GM12878 (cell line): ENCODE data around the gene BCLAF1. TPM values are rescaled to one million over a fixed set of nuclear protein-coding genes. Genes with fewer than 3 reads are reported as not detected.

ENCODE experiments used
- ATAC-seq: fragments of 200-7000 bp; cut with Tn5 transposase; 3 replicates; pipeline ENCODE4 v1.9.1; 2020; ENCODE audit warnings: mild to moderate bottlenecking, moderate library complexity
- BruUV-seq: library from RNA; stranded (reverse); fragments of 400-500 nt; replicated peaks from 2 replicates; lab custom pipeline; 2021; lab: Mats Ljungman, UMichigan
- CTCF ChIA-PET: fragments of 300-600 bp; sonication (Branson Sonifier 250); formaldehyde crosslinking; extraction: SDS; loops from one replicate; lab custom pipeline; 2021; ENCODE audit warnings: inconsistent platforms; lab: Yijun Ruan, JAX
- POLR2A ChIA-PET: fragments of 350-600 bp; formaldehyde crosslinking; extraction: SDS; loops from one replicate; lab custom pipeline; 2021; ENCODE audit warnings: inconsistent platforms; lab: Charles Lee
- RAD21 ChIA-PET: fragments of 300-600 bp; sonication (Branson Sonifier 250); formaldehyde crosslinking; loops from one replicate; lab custom pipeline; 2023; ENCODE audit warnings: antibody characterized with exemption; ENCODE audit not compliant: unreplicated experiment; lab: Charles Lee
- SMC1A ChIA-PET: fragments of 300-600 bp; sonication (Branson Sonifier 250); formaldehyde crosslinking; loops from one replicate; lab custom pipeline; 2023; ENCODE audit not compliant: unreplicated experiment, uncharacterized antibody; lab: Charles Lee
- DNase-seq: peaks from one replicate; pipeline ENCODE4 v3.0.0-alpha.2; 2011; ENCODE audit warnings: low read depth, low spot score
- FAIRE-seq: peaks from 3 replicates; lab custom pipeline; 2011; peaks lifted over from hg19 to GRCh38; lab: Jason Lieb, UNC
- H2AFZ ChIP-seq: 2 replicates; pipeline ENCODE4 v1.6.0; 2011; ENCODE audit warnings: low read depth, low read length, control low read depth; ENCODE audit not compliant: control insufficient read depth
- H3K27ac ChIP-seq: 2 replicates; pipeline ENCODE4 v1.5.1; 2011; ENCODE audit warnings: control low read depth; ENCODE audit not compliant: control insufficient read depth, insufficient read depth
- H3K27me3 ChIP-seq, 2 experiments: replicated peaks in 1 of 2; 2 replicates each; pipeline versions ENCODE4 v1.6.0 to v1.6.1; 2011; ENCODE audit warnings: low read length in 1 of 2; ENCODE audit not compliant: control insufficient read depth in 2 of 2, insufficient read depth in 2 of 2
- H3K36me3 ChIP-seq, 2 experiments: 2 replicates each; pipeline ENCODE4 v1.5.1; 2011; ENCODE audit warnings: low read length in 1 of 2; ENCODE audit not compliant: control insufficient read depth in 2 of 2, insufficient read depth in 2 of 2
- H3K4me1 ChIP-seq: 2 replicates; pipeline ENCODE4 v1.6.1; 2011; ENCODE audit warnings: mild to moderate bottlenecking, low read length, moderate library complexity, mixed read lengths; ENCODE audit not compliant: control insufficient read depth, insufficient read depth
- H3K4me2 ChIP-seq: 2 replicates; pipeline ENCODE4 v1.6.0; 2011; ENCODE audit warnings: control low read depth; ENCODE audit not compliant: control insufficient read depth, insufficient read depth
- H3K4me3 ChIP-seq: fragments of 200-600 bp; sonication (generic); 2 replicates; pipeline ENCODE4 v1.5.1; 2016
- H3K79me2 ChIP-seq: 2 replicates; pipeline ENCODE4 v1.6.0; 2011; ENCODE audit warnings: low read length; ENCODE audit not compliant: control insufficient read depth, insufficient read depth
- H3K9ac ChIP-seq: 2 replicates; pipeline ENCODE4 v1.8.0; 2011; ENCODE audit warnings: low read length, control low read depth, mixed read lengths; ENCODE audit not compliant: control insufficient read depth, insufficient read depth
- H3K9me3 ChIP-seq: replicated peaks from 3 replicates; pipeline ENCODE4 v1.5.1; 2011; ENCODE audit warnings: mild to moderate bottlenecking, low read length; ENCODE audit not compliant: control insufficient read depth, insufficient read depth
- H4K20me1 ChIP-seq: 2 replicates; pipeline ENCODE4 v1.6.0; 2011; ENCODE audit not compliant: control insufficient read depth, insufficient read depth
- MEF2A ChIP-seq: IDR thresholded peaks from 2 replicates; pipeline ENCODE4 v1.6.1; 2011; ENCODE audit warnings: low read depth, mild to moderate bottlenecking, low read length, moderate library complexity; ENCODE audit not compliant: insufficient read depth
- MXI1 ChIP-seq: fragments of 150-350 bp; IDR thresholded peaks from 2 replicates; pipeline ENCODE4 v1.6.1; 2011; ENCODE audit warnings: low read depth, mild to moderate bottlenecking, inconsistent platforms, low read length, improper control_type of control experiment
- POLR2AphosphoS5 ChIP-seq: IDR thresholded peaks from 2 replicates; pipeline ENCODE4 v1.6.1; 2011; ENCODE audit warnings: mild to moderate bottlenecking, low read length, inconsistent platforms
- RBBP5 ChIP-seq: fragments of 200-600 bp; sonication (generic); conservative IDR thresholded peaks from 2 replicates; pipeline ENCODE4 v1.6.1; 2016
- RUNX3 ChIP-seq: IDR thresholded peaks from 2 replicates; pipeline ENCODE4 v1.6.1; 2012; ENCODE audit warnings: low read length, inconsistent platforms
- STAT1 ChIP-seq: fragments of 450-650 bp; conservative IDR thresholded peaks from 2 replicates; pipeline ENCODE4 v1.6.1; 2014; ENCODE audit warnings: antibody characterized with exemption, mild to moderate bottlenecking
- ZNF274 ChIP-seq: IDR thresholded peaks from one replicate; pipeline ENCODE4 v1.8.0; 2011; ENCODE audit not compliant: insufficient read length, insufficient read depth
- ZNF622 ChIP-seq: fragments of 450-650 bp; IDR thresholded peaks from 2 replicates; pipeline ENCODE4 v1.6.1; 2017; ENCODE audit warnings: mild to moderate bottlenecking, inconsistent platforms
- ZNF687 ChIP-seq: fragments of 450-650 bp; IDR thresholded peaks from 2 replicates; pipeline ENCODE4 v1.6.1; 2017; ENCODE audit warnings: mild to moderate bottlenecking, moderate library complexity
- WGBS: methylation state at CpG from one replicate; pipeline ENCODE4 v1.1.6; 2016; ENCODE audit warnings: low lambda C conversion rate; ENCODE audit not compliant: insufficient replicate concordance, insufficient coverage; ENCODE audit errors: missing lambda C conversion rate; 5-methylcytosine and 5-hydroxymethylcytosine counted together
- in situ Hi-C: fragments of 300-500 bp; cut with MboI; formaldehyde crosslinking; loops from 9 replicates; pipeline ENCODE4 v1.14.3; 2018; ENCODE audit warnings: mixed read lengths
- intact Hi-C: fragments of 100-400 bp; cut with micrococcal nuclease; formaldehyde crosslinking; loops from one replicate; pipeline ENCODE4 v1.14.2; 2022; ENCODE audit not compliant: unreplicated experiment
- polyA plus RNA-seq, 11 experiments: library from polyadenylated mRNA; depleted of rRNA in 4 of 11; unstranded in 6 of 11; stranded (reverse) in 5 of 11; fragments of >200 nt; fragmentation: Nextera tagmentation in 4 of 11; fragmentation: Illumina TruSeq in 1 of 11; extraction: Ambion mirVana in 4 of 11; extraction: Trizol in 1 of 11; gene quantifications; 1 replicate in 1 of 11; 2 replicates in 10 of 11; pipeline versions ENCODE4 v1.2.1 to v1.2.3, GENCODE V29; 2011 to 2016; ENCODE audit warnings: inconsistent platforms in 2 of 11, missing spikeins in 2 of 11, low read depth in 1 of 11
- total RNA-seq, 4 experiments: library from RNA; depleted of rRNA in 3 of 4; stranded (reverse); fragments of >200 nt in 3 of 4; fragmentation: Illumina TruSeq in 1 of 4; extraction: Trizol in 1 of 4; gene quantifications; 2 replicates each; pipeline versions ENCODE4 v1.2.1 to v1.2.3, GENCODE V29; 2013 to 2021

Gene BCLAF1
- total and polyA plus RNA-seq, 10 of the 15 experiments (the other 5 are each of a cell fraction or from before 2014, with no cell fraction given): 56.0 to 223 (median 114) TPM

GRCh38 chr6:136226674-136227377, 62.8 kb downstream of the BCLAF1 start:
- CTCF ChIA-PET: interaction anchor here (0.6 to 3.4 kb wide), 59 partner anchors 8 to 968 kb away, joined by 3 to 50 read pairs (median 4); partner anchors contain the start of genes BCLAF1, MTFR2 and PDE7B
- BruUV-seq: no TSS peak
- RAD21 ChIA-PET: interaction anchor here (0.8 to 2.0 kb wide), 11 partner anchors 63 to 778 kb away, joined by 3 to 18 read pairs (median 5); partner anchors contain the start of gene BCLAF1
- TF ChIP-seq ZNF274 (no peak), RBBP5 (no peak), STAT1 (no peak), POLR2AphosphoS5 (no peak), ZNF622 (no peak), ZNF687 (no peak), MXI1 (no peak), RUNX3 (no peak), MEF2A (no peak)
- in situ Hi-C loops: loop anchor here (5.0 to 10.0 kb wide), 3 partner anchors 552 to 775 kb away; no protein-coding TSS in a partner anchor
- Histone ChIP-seq H3K9ac (no peak overlapping the region), H4K20me1 (no peaks in the 10 kb centered on the region), H3K79me2 (no peaks in the 10 kb centered on the region), H2AFZ (peak overlapping the region; percentile 22; the same call in 1 of the 2 replicates), H3K4me2 (0 out of 2 replicates have a peak overlapping the region, but pooled peaks have one; percentile 11), H3K4me1 (peaks cover 9% of the 10 kb centered on the region; the same call in 1 of the 2 replicates), H3K4me3 (no peak overlapping the region), H3K27ac (no peak overlapping the region), H3K27me3 (no peaks in the 10 kb centered on the region), H3K9me3 (no peaks in the 10 kb centered on the region; the same call in 2 of the 3 replicates), H3K36me3 (peaks cover 0 to 8% of the 10 kb centered on the region in 2 experiments; a peak in 2 of 4 replicates)
- FAIRE-seq (no peak), ATAC-seq (peak; percentile 58), DNase-seq (no peak)
- WGBS: 74% methylated on average over 3 of the region's 4 CpGs
- SMC1A ChIA-PET: interaction anchor here (0.7 to 2.4 kb wide), 24 partner anchors 8 to 782 kb away, joined by 3 to 25 read pairs (median 4); partner anchors contain the start of genes AHI1 and BCLAF1
- POLR2A ChIA-PET: no interaction called here
- intact Hi-C loops: loop anchor here (1.0 to 5.0 kb wide), 6 partner anchors 185 to 776 kb away; no protein-coding TSS in a partner anchor
